SK-N-MC (cell line): ENCODE results near the gene TTLL12.

Experiments
- EZH2 ChIP-seq: fragments of 200-600 bp; sonication (generic); IDR thresholded peaks from one replicate; pipeline ENCODE4 v1.6.1; 2017; ENCODE audit warnings: antibody characterized with exemption
- FOXP2 ChIP-seq: optimal IDR thresholded peaks from 2 replicates; pipeline ENCODE3; 2011; ENCODE audit warnings: mild to moderate bottlenecking, moderate library complexity; ENCODE audit not compliant: insufficient read depth; ENCODE audit errors: extremely low read length, control extremely low read depth
- POLR2AphosphoS5 ChIP-seq: IDR thresholded peaks from 2 replicates; pipeline ENCODE4 v1.6.1; 2012; ENCODE audit warnings: mild to moderate bottlenecking, low read depth, low read length, borderline replicate concordance

DNA sequence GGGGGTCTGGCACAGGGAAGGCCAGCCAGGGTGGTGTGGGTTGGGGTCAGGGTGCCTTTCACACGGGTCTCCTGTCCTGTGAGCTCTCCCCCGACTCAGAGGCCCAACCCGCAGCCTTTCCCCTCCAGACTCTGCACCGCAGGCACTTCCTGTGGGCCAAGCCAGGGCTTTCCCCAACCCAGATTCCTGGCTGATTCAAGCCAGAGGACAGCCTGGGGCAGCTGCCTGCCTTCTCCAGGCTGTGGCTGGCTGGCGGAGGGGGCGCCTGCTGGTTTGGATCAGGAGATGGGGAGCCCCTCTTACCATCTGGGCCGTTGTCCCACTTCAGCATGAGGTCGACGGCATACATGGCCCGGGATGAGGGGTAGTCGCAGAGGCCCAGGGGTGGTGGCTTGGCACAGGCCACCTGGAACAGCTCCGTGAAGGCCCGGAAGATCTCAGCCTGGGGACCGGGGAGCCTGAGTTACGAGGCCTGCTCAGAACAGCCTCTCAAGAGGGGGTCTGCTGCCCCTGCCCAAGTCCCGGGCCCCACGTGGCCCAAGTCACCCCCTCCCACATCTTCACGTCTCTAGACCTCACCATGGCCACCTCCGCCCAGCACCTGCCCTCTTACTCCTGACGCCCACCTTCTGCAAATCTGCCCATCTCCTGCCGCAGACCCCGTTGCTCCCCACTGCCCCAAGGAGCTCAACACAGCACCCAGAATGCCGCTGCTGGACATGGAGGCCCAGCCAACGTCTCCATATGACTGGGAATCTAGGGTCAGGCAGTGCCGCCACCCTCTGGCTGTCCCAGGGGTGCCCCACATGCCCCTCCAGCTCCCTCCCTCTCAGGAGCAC, 18.2 kb downstream of the TTLL12 start:
- TF ChIP-seq EZH2 (no peak), POLR2AphosphoS5 (no peak), FOXP2 (no peak)
